ENCODE measurements around the gene SLC25A33. TPM values are rescaled to one million over a fixed set of nuclear protein-coding genes. Genes with fewer than 3 reads are reported as not detected.

Gene SLC25A33
- total RNA-seq, 1 donor from 2014 or later, result 13.3 TPM

DNA sequence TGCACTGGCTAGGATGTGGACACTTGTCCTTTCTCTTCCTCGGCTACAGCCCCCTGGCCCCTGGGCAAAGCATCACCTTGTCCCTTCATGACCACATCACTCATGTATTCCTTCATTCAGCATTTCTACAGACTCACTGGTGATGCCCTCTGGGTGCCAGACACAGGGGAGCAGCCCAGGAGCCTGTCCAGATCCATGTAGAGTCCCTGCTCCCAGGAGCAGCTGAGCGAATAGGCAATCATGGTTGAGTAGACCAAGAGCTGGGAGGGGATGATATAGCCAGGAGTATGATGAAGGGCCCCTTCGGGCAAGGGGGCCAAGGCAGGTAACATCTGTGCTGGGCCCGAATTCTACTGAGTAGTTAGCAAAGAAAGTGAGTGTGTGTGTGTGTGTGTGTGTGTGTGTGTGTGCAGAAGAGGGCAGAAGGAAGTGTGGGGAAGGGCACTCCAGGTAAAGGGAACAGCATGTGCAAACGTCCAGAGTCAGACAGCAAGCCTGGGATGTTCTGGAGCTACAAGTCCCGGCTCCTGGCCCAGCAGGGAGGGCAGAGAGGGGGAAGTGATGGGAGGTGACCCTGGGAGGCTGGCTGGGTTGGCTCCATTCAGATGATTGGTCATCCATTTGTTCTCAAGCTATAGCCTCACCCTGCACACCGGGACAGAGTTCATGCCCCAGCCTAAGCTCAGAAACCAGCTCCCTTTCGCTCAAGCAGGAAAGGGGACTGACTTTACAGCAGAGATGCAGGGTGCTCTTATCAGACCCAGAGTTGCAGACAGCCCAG lies 91.3 kb downstream of the SLC25A33 start:
- Mint-ChIP-seq H3K36me3 (ENCODE audit: low read depth) (no peaks in the 10 kb centered on the region), H3K27ac (ENCODE audit: unreplicated experiment) (no peak overlapping the region), H3K9me3 (no peaks in the 10 kb centered on the region), H3K4me3 (no peak overlapping the region), H3K27me3 (ENCODE audit: low read depth) (peaks cover 10% of the 10 kb centered on the region), H3K4me1 (peaks cover 8% of the 10 kb centered on the region)
- no peak for DNase-seq (ENCODE audit: low read depth, low spot score)
- no peak for TF ChIP-seq CTCF (conservative IDR thresholded peaks at IDR 0.05)

- H3K27me3 Mint-ChIP-seq (ENCODE audit: low read depth), result peaks cover 7% of the 10 kb centered on the region
- DNase-seq (ENCODE audit: low read depth, low spot score), result no peak
- no peak for TF ChIP-seq CTCF (conservative IDR thresholded peaks at IDR 0.05)
- H3K36me3 Mint-ChIP-seq (ENCODE audit: low read depth), result no peaks in the 10 kb centered on the region
- no peaks in the 10 kb centered on the region for H3K9me3 Mint-ChIP-seq
- H3K4me1 Mint-ChIP-seq, result peaks cover 5% of the 10 kb centered on the region
- H3K4me3 Mint-ChIP-seq, result no peak overlapping the region
- no peak overlapping the region for H3K27ac Mint-ChIP-seq (ENCODE audit: unreplicated experiment)
Measured at GRCh38 chr1:9631613-9632012, 92.3 kb downstream of the SLC25A33 start.

DNA sequence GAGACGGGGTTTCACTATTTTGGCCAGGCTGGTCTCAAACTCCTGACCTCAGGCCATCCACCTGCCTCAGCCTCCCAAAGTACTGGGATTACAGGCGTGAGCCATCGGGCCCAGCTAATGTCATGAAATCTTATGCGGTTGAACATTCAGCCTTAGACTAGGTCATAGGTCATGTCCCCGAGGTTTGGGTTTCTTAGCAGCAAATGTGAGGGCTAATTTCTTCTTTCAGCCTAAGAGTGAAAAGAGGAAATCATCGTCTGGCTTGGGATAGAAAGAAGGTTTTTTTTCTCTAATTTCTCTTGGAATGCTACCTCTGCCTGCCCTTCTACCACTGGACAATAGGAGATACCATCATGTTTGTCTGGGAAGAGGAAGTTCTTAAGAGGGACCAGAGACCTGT lies 94.2 kb downstream of the SLC25A33 start:
- no peak for TF ChIP-seq CTCF (conservative IDR thresholded peaks at IDR 0.05)
- Mint-ChIP-seq H3K4me3 (no peak overlapping the region), H3K36me3 (ENCODE audit: low read depth) (no peaks in the 10 kb centered on the region), H3K27me3 (ENCODE audit: low read depth) (no peaks in the 10 kb centered on the region), H3K4me1 (no peaks in the 10 kb centered on the region), H3K9me3 (no peaks in the 10 kb centered on the region), H3K27ac (ENCODE audit: unreplicated experiment) (no peak overlapping the region)
- DNase-seq (ENCODE audit: low read depth, low spot score), result no peak

- H3K36me3 Mint-ChIP-seq (ENCODE audit: low read depth), result no peaks in the 10 kb centered on the region
- H3K9me3 Mint-ChIP-seq, result no peaks in the 10 kb centered on the region
- no peaks in the 10 kb centered on the region for H3K27me3 Mint-ChIP-seq (ENCODE audit: low read depth)
- no peaks in the 10 kb centered on the region for H3K4me1 Mint-ChIP-seq
- no peak overlapping the region for H3K27ac Mint-ChIP-seq (ENCODE audit: unreplicated experiment)
- no peak for TF ChIP-seq CTCF (conservative IDR thresholded peaks at IDR 0.05)
- no peak for DNase-seq (ENCODE audit: low read depth, low spot score)
- no peak overlapping the region for H3K4me3 Mint-ChIP-seq
Measured at GRCh38 chr1:9634582-9634981, 95.3 kb downstream of the SLC25A33 start.

Other genes starting within 250 kb of the SLC25A33 start
- gene SPSB1, start 246.6 kb upstream of the SLC25A33 start, total RNA-seq, result 1.3 and 1.8 TPM in 2 replicates
- 40.7 and 41.4 TPM in 2 replicates for gene TMEM201, start 49.4 kb downstream of the SLC25A33 start, total RNA-seq
- gene PIK3CD, start 112.3 kb downstream of the SLC25A33 start, total RNA-seq, result 1.2 and 1.9 TPM in 2 replicates